22Rv1 (cell line): Measurements from ENCODE around the gene ACTR6.
"Not testable (repeated sequence)": the region's sequence is repeated elsewhere in the genome, so short reads cannot be mapped to it uniquely, and the experiment has no call there.

ENCODE experiments used
- H3K27ac ChIP-seq: fragments of 450-650 bp; 2 replicates; pipeline ENCODE4 v1.5.1; 2017
- ZFX ChIP-seq: fragments of 450-650 bp; IDR thresholded peaks from 2 replicates; pipeline ENCODE4 v1.6.1; 2017; ENCODE audit warnings: antibody characterized with exemption, borderline replicate concordance
- TF ChIP-seq, protein P1 (sequence below): fragments of 450-650 bp; IDR thresholded peaks from 2 replicates; pipeline ENCODE4 v1.5.1; 2017; ENCODE audit warnings: mild to moderate bottlenecking

The ACTR6 gene

DNA sequence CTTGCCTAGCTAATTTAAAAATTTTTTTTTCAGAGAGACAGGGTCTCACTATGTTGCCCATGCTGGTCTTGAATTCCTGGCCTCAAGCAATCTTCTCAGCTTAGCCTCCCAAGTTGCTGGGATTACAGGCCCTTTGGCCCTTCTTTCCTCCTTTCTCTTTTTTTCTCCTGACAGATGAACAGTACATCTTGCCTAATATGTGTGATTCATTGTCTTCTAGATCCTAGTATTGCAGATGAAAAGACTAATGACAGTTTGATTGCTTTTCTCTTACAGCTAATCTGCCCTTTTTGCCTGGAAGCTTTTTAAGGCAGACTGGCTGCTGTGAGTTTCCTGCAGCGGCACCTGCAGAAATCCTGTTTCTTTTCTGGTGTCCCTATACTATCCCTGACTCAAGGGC lies 54.3 kb downstream of the ACTR6 start:
- no peak for TF ChIP-seq ZFX
- TF ChIP-seq, protein P1, sequence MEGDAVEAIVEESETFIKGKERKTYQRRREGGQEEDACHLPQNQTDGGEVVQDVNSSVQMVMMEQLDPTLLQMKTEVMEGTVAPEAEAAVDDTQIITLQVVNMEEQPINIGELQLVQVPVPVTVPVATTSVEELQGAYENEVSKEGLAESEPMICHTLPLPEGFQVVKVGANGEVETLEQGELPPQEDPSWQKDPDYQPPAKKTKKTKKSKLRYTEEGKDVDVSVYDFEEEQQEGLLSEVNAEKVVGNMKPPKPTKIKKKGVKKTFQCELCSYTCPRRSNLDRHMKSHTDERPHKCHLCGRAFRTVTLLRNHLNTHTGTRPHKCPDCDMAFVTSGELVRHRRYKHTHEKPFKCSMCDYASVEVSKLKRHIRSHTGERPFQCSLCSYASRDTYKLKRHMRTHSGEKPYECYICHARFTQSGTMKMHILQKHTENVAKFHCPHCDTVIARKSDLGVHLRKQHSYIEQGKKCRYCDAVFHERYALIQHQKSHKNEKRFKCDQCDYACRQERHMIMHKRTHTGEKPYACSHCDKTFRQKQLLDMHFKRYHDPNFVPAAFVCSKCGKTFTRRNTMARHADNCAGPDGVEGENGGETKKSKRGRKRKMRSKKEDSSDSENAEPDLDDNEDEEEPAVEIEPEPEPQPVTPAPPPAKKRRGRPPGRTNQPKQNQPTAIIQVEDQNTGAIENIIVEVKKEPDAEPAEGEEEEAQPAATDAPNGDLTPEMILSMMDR, result no peak

GRCh38 chr12:100258127-100258526 lies 57.5 kb downstream of the ACTR6 start:
- TF ChIP-seq ZFX, result no peak
- TF ChIP-seq, protein P1, result no peak
- H3K27ac ChIP-seq, result no peak overlapping the region

More for the DNA sequence above, 54.3 kb downstream of the ACTR6 start:
- H3K27ac ChIP-seq, result no peak overlapping the region; the same call in 1 of the 2 replicates

DNA sequence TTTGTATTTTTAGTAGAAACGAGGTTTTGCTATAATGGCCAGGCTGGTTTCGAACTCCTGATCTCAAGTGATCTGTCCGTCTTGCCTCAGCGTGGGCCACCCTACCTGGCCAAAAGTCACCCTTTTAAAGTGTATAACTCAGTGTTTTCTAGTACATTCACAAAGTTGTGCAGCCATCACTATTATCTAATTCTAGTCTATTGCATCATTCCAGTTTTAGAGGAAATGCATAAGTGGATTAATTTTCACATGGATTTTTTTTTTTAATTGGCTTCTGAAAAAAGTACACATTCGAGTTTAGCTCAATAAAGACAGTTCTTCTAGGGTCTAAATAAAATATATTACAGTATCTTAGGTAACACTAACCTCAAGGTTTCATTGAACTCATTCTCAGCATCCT lies 62.5 kb downstream of the ACTR6 start:
- no peak for TF ChIP-seq ZFX
- TF ChIP-seq, protein P1, result no peak
- no peak overlapping the region for H3K27ac ChIP-seq

- not testable (repeated sequence) for H3K27ac ChIP-seq
Observed at GRCh38 chr12:100265107-100265506, 64.5 kb downstream of the ACTR6 start.

DNA sequence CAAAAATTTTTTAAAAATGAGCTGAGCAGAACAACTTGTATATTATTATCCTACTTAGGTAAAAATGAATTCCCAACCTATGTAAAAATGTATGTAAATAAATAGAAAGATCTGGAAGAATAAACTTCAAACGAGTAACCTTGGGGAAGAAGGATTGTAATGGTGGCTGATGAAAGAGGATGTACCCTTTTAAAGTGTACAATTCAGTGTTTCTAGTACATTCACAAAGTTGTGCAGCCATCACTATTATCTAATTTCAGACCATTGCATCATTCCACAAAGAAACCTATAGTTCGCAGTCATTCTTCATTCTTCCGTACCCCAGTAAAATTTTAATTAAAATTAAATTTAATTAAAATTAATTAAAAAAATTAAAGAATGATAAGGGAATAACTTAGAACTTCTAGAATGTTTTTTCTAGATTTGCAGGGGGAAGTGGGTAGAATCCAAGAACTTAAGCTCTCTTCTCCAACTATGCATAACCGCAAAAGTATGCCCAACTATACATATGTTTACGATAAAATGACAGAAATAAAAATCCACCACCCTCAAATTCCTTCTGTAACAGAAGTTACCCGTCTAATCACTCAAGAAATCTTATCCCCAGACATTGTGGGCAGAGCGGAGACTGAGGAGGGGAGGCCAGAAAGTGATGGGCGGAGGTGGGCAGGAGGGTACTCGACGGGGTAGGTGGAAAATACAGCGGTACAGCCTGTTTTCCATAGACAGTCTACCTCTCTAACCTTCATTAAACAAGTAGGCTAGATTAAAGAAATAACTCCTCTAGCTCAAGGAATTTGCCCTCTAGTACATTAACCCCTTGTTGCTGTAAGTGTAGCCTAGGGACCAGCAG lies 65.3 kb downstream of the ACTR6 start:
- TF ChIP-seq ZFX, result no peak
- TF ChIP-seq, protein P1, result no peak
- H3K27ac ChIP-seq, result peak overlapping the region; percentile 95

- TF ChIP-seq, protein P1, result no peak
- no peak for TF ChIP-seq ZFX
- H3K27ac ChIP-seq, result peak overlapping the region; percentile 95
Observed at GRCh38 chr12:100266585-100266834, 65.9 kb downstream of the ACTR6 start.

- H3K27ac ChIP-seq, result peak within 1 kb of the TSS; percentile 95
- TF ChIP-seq ZFX, result no peak
- TF ChIP-seq, protein P1, result no peak
Observed at GRCh38 chr12:100266835-100267602, 66.4 kb downstream of the ACTR6 start, which contains the start of the genes DEPDC4 and SCYL2. Gene DEPDC4, minus strand, starts transcription at chr12:100267079. Its CDS starts 3 bp downstream, at chr12:100267076. Gene SCYL2, plus strand, starts transcription at chr12:100267177. Its CDS starts 15,794 bp downstream, at chr12:100282971.
